Measurements from ENCODE around the gene NEU2. TPM values are rescaled to one million over a fixed set of nuclear protein-coding genes. Genes with fewer than 3 reads are reported as not detected.
A peak's percentile ranks its signal among the peaks of the same experiment; 100 is the strongest.

The NEU2 gene
- total RNA-seq, 1 experiment from 2014 or later: not detected

- Histone ChIP-seq H3K9me3 (peaks cover 4% of the 10 kb centered on the region; the same call in 1 of the 2 replicates), H3K4me3 (no peak overlapping the region), H3K36me3 (no peaks in the 10 kb centered on the region), H3K27me3 (no peaks in the 10 kb centered on the region)
- DNase-seq: no peak
Measured at GRCh38 chr2:233023761-233024410, 8.6 kb upstream of the NEU2 start.

GRCh38 chr2:233025706-233026105 is 6.8 kb upstream of the NEU2 start:
- Histone ChIP-seq H3K27me3 (no peaks in the 10 kb centered on the region), H3K4me3 (no peak overlapping the region)
- DNase-seq: no peak

GRCh38 chr2:233026198-233026813 is 6.2 kb upstream of the NEU2 start:
- Histone ChIP-seq H3K36me3 (no peaks in the 10 kb centered on the region), H3K4me3 (no peak overlapping the region), H3K27me3 (no peaks in the 10 kb centered on the region), H3K9me3 (0 out of 2 replicates have a peak, but pooled peaks cover 2% of the 10 kb centered on the region)
- DNase-seq: peak; percentile 41

More at GRCh38 chr2:233025706-233026105, 6.8 kb upstream of the NEU2 start:
- Histone ChIP-seq H3K9me3 (0 out of 2 replicates have a peak, but pooled peaks cover 2% of the 10 kb centered on the region), H3K36me3 (no peaks in the 10 kb centered on the region)

GRCh38 chr2:233029321-233029720 is 3.2 kb upstream of the NEU2 start:
- peak; percentile 54 for DNase-seq
- Histone ChIP-seq H3K27me3 (no peaks in the 10 kb centered on the region), H3K9me3 (0 out of 2 replicates have a peak, but pooled peaks cover 2% of the 10 kb centered on the region), H3K36me3 (no peaks in the 10 kb centered on the region), H3K4me3 (no peak overlapping the region)

- Histone ChIP-seq H3K9me3 (peaks cover 2% of the 10 kb centered on the region; the same call in 1 of the 2 replicates), H3K36me3 (no peaks in the 10 kb centered on the region)
- DNase-seq: no peak
Measured at GRCh38 chr2:233031556-233032500, 644 bp upstream of the NEU2 start.

GRCh38 chr2:233033672-233034071 is 1.2 kb downstream of the NEU2 start:
- H3K36me3 ChIP-seq: no peaks in the 10 kb centered on the region
- no peak overlapping the region for H3K4me3 ChIP-seq
- no peaks in the 10 kb centered on the region for H3K27me3 ChIP-seq
- DNase-seq: peak; percentile 86
- no peaks in the 10 kb centered on the region; the same call in none of the 2 replicates for H3K9me3 ChIP-seq

More at GRCh38 chr2:233031556-233032500, 644 bp upstream of the NEU2 start:
- H3K27me3 ChIP-seq: no peaks in the 10 kb centered on the region
- H3K4me3 ChIP-seq: no peak overlapping the region

GRCh38 chr2:233034091-233034882 is 1.8 kb downstream of the NEU2 start:
- no peaks in the 10 kb centered on the region; the same call in none of the 2 replicates for H3K9me3 ChIP-seq
- DNase-seq: no peak
- H3K4me3 ChIP-seq: no peak overlapping the region
- no peaks in the 10 kb centered on the region for H3K27me3 ChIP-seq
- no peaks in the 10 kb centered on the region for H3K36me3 ChIP-seq

- DNase-seq: no peak
- no peak overlapping the region for H3K4me3 ChIP-seq
- no peaks in the 10 kb centered on the region for H3K27me3 ChIP-seq
- H3K36me3 ChIP-seq: no peaks in the 10 kb centered on the region
- no peaks in the 10 kb centered on the region; the same call in none of the 2 replicates for H3K9me3 ChIP-seq
Measured at GRCh38 chr2:233035426-233036161, 3.1 kb downstream of the NEU2 start.

GRCh38 chr2:233036162-233036838 is 3.8 kb downstream of the NEU2 start:
- no peak overlapping the region for H3K4me3 ChIP-seq
- no peaks in the 10 kb centered on the region for H3K36me3 ChIP-seq
- no peaks in the 10 kb centered on the region; the same call in none of the 2 replicates for H3K9me3 ChIP-seq
- H3K27me3 ChIP-seq: no peaks in the 10 kb centered on the region
- no peak for DNase-seq

GRCh38 chr2:233037078-233037477 is 4.6 kb downstream of the NEU2 start:
- Histone ChIP-seq H3K27me3 (no peaks in the 10 kb centered on the region), H3K9me3 (no peaks in the 10 kb centered on the region; the same call in none of the 2 replicates), H3K4me3 (no peak overlapping the region), H3K36me3 (no peaks in the 10 kb centered on the region)
- DNase-seq: peak; percentile 60

- H3K4me3 ChIP-seq: no peak overlapping the region
- H3K27me3 ChIP-seq: no peaks in the 10 kb centered on the region
- H3K36me3 ChIP-seq: no peaks in the 10 kb centered on the region
- H3K9me3 ChIP-seq: no peaks in the 10 kb centered on the region; the same call in none of the 2 replicates
- DNase-seq: no peak
Measured at GRCh38 chr2:233039212-233039845, 6.9 kb downstream of the NEU2 start.

- Histone ChIP-seq H3K9me3 (no peaks in the 10 kb centered on the region; the same call in none of the 2 replicates), H3K36me3 (no peaks in the 10 kb centered on the region), H3K27me3 (no peaks in the 10 kb centered on the region), H3K4me3 (no peak overlapping the region)
- DNase-seq: no peak
Measured at GRCh38 chr2:233039846-233040530, 7.5 kb downstream of the NEU2 start.

GRCh38 chr2:233040571-233040970 is 8.1 kb downstream of the NEU2 start:
- Histone ChIP-seq H3K9me3 (no peaks in the 10 kb centered on the region; the same call in 1 of the 2 replicates), H3K27me3 (no peaks in the 10 kb centered on the region), H3K36me3 (no peaks in the 10 kb centered on the region), H3K4me3 (no peak overlapping the region)
- DNase-seq: no peak

- H3K4me3 ChIP-seq: no peak overlapping the region
- DNase-seq: no peak
Measured at GRCh38 chr2:233041722-233042323, 9.4 kb downstream of the NEU2 start.

More at GRCh38 chr2:233041722-233042323, 9.4 kb downstream of the NEU2 start:
- Histone ChIP-seq H3K9me3 (no peaks in the 10 kb centered on the region; the same call in 1 of the 2 replicates), H3K27me3 (no peaks in the 10 kb centered on the region), H3K36me3 (no peaks in the 10 kb centered on the region)
